Skeletal muscle tissue (tissue), 4 donors: ENCODE results near the gene TRIM40. TPM values are rescaled to one million over a fixed set of nuclear protein-coding genes. Genes with fewer than 3 reads are reported as not detected.

Source experiments
- H3K27ac ChIP-seq: one replicate; pipeline ENCODE4 v1.7.0; 2013; ENCODE audit warnings: mild to moderate bottlenecking, low read depth, low read length, inconsistent platforms
- H3K27me3 ChIP-seq, 3 donors: one replicate each; pipeline ENCODE4 v1.7.0; 2013; ENCODE audit warnings: low read length in 3 of 3; ENCODE audit not compliant: control insufficient read depth in 3 of 3, insufficient read depth in 3 of 3
- H3K36me3 ChIP-seq, 3 donors: one replicate each; pipeline ENCODE4 v1.7.0; 2013; ENCODE audit warnings: low read length in 3 of 3; ENCODE audit not compliant: control insufficient read depth in 3 of 3, insufficient read depth in 3 of 3
- H3K4me1 ChIP-seq, 3 donors: one replicate each; pipeline ENCODE4 v1.7.0; 2013; ENCODE audit warnings: low read length in 3 of 3, mild to moderate bottlenecking in 3 of 3; ENCODE audit not compliant: control insufficient read depth in 3 of 3, insufficient read depth in 3 of 3
- H3K4me3 ChIP-seq, 3 donors: one replicate each; pipeline ENCODE4 v1.7.0; 2013; ENCODE audit warnings: low read length in 3 of 3
- H3K9ac ChIP-seq, 3 donors: one replicate each; pipeline ENCODE4 v1.7.0; 2013; ENCODE audit warnings: low read length in 3 of 3, mild to moderate bottlenecking in 3 of 3, moderate library complexity in 2 of 3, low read depth in 1 of 3
- H3K9me3 ChIP-seq, 3 donors: one replicate each; pipeline ENCODE4 v1.7.0; 2013; ENCODE audit warnings: low read length in 3 of 3; ENCODE audit not compliant: control insufficient read depth in 3 of 3
- total RNA-seq: library from RNA; depleted of rRNA; stranded (reverse); fragments of >200 nt; gene quantifications from one replicate; pipeline ENCODE4 v1.2.3, GENCODE V29; 2014
- donor health status: Osteomylitis.

The TRIM40 gene
- total RNA-seq, 1 donor from 2014 or later: not detected

DNA sequence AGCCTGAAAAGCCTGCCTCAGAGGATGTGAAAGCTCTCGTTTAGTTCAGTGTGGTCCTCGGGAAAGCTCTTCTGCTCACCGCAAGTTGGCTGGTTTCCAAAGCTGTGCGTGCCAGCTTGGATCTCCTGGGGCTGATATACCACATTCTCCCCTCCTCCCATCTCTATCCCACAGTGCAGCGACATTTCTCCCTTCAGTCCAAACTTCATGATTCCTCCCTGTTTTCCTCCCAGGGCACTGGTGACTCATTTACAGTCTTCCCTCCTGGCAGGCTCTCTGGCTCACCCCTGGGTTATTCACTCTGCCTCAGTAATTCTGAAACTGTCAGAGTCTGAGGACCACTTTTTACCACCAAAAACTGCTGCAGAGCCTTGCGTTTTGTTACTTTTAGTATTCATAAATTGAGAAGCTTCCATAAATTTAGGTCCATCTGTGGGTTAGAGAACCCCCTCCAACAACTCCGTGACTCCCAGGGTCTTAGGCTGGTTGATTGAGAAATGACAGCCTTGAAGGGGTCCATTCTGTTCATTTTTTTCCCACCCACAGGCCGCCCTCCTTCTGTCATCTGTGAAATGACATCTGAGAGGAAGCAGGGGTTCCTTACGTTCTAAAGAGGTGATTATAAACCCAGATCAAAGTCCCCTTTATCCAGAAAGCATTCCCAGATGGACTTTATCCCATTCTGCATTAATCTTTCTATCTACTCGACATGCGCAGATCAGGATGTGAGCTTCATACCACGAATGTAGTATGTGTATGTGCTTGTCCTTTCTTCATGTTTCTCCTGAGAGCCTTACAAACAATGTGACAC is 19.0 kb downstream of the TRIM40 start:
- H3K9ac ChIP-seq: no peak overlapping the region
- H3K27me3 ChIP-seq: peaks cover 8 to 25% (median 12%) of the 10 kb centered on the region in 3 donors
- H3K27ac ChIP-seq: no peak overlapping the region
- H3K9me3 ChIP-seq: no peaks in the 10 kb centered on the region
- H3K4me3 ChIP-seq: no peak overlapping the region
- no peaks in the 10 kb centered on the region for H3K36me3 ChIP-seq
- H3K4me1 ChIP-seq: peaks cover 0 to 3% (median 0%) of the 10 kb centered on the region in 3 donors

DNA sequence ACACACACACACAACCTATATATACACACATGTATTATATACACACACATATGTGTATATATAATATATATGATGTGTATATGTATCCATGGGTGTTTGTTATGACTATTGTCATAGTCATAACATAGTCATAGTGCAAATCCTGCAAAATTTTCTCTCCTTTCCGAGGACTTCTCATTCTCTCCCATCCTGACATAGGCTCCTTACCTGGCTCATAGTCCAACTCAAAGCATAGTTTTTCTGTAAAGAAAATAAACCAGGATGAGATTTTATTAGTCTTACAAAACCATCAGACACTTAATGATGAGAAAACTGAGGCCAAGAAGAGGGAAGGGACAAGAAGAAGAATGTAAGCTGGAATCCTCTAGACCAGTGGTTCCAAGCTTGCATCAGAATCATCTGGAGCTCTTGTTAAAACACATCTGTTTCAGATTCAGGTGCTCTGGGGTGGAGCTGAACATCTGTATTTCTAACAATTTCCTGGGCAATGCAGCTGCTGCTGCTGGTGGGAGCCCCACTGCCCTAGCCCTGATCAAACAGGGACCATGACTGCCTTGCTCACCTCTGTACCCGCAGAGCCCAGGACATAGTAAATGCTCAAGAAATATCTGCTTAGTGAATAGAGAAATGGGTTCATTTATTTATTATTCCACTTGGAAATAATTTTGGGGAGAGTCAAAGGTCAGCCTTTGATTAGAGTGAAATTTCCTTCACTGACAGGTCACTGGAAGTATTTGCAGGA is 19.8 kb downstream of the TRIM40 start:
- Histone ChIP-seq H3K27ac (no peak overlapping the region), H3K27me3 (peaks cover 8 to 25% (median 12%) of the 10 kb centered on the region in 3 donors), H3K4me1 (peaks cover 0 to 3% (median 0%) of the 10 kb centered on the region in 3 donors), H3K36me3 (no peaks in the 10 kb centered on the region), H3K9ac (no peak overlapping the region), H3K9me3 (no peaks in the 10 kb centered on the region), H3K4me3 (no peak overlapping the region)

DNA sequence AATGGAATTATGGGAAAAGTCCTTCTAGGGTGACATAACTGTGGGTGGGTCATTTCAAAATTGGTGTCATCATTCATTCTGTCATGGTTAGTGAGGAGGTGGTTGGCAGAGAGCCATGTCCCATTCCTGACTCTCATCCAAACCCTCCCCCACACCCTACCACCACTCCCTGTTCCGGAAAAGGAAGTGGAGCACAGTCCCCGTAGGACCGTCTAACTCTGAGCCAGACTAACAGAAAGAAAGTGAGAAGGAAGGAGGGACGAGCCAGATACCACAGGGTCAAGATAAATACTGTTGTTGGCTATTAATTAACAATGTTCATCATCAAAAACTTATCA is 20.3 kb downstream of the TRIM40 start:
- H3K9ac ChIP-seq: no peak overlapping the region
- H3K9me3 ChIP-seq: no peaks in the 10 kb centered on the region
- H3K27me3 ChIP-seq: peaks cover 8 to 25% (median 12%) of the 10 kb centered on the region in 3 donors
- no peaks in the 10 kb centered on the region for H3K36me3 ChIP-seq
- H3K27ac ChIP-seq: no peak overlapping the region
- peaks cover 0 to 3% (median 0%) of the 10 kb centered on the region in 3 donors for H3K4me1 ChIP-seq
- H3K4me3 ChIP-seq: no peak overlapping the region

DNA sequence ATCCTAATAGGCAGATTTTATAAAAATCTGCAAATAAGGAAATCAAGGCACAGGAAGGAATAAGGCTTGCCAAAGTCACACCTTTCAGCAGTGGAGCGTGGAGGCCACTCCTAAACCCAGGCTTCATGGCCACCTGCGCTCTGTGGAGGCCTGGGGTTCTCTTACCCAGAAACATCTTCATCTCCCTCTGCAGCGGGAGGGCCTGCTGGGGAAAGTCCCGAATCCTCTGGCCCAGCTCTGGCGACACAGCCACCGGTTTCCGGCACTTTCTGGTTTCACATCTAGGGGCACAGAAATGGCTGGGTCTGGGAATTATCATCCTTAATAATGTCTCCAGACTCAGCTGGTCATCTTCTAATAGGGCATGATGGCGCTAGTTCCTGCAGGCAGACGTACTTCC is 20.8 kb downstream of the TRIM40 start:
- no peak overlapping the region for H3K27ac ChIP-seq

DNA sequence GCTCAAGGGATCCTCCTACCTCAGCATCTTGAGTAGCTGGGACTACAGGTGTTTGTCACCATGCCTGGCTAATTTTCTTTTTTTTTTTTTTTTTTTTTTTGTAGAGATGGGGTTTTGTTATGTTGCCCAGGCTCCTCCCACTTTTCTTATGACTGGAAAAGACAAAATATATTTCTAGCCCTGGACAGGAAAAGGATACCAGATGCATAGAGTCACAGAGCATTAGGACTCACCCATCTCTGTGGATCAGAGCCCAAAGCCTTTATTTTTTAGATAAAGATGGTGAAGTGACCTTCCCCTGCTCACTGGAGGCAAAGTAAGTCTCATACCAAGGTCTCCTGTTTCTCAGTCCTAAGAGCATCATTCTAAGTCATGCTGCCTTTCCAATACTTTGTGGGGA is 21.6 kb downstream of the TRIM40 start:
- peaks cover 8 to 25% (median 12%) of the 10 kb centered on the region in 3 donors for H3K27me3 ChIP-seq
- peaks cover 0 to 3% (median 0%) of the 10 kb centered on the region in 3 donors for H3K4me1 ChIP-seq
- H3K9me3 ChIP-seq: no peaks in the 10 kb centered on the region
- H3K27ac ChIP-seq: no peak overlapping the region
- H3K36me3 ChIP-seq: no peaks in the 10 kb centered on the region
- H3K4me3 ChIP-seq: no peak overlapping the region
- H3K9ac ChIP-seq: no peak overlapping the region

More for the DNA sequence above, 20.8 kb downstream of the TRIM40 start:
- no peaks in the 10 kb centered on the region for H3K9me3 ChIP-seq
- H3K4me3 ChIP-seq: no peak overlapping the region
- H3K9ac ChIP-seq: no peak overlapping the region
- no peaks in the 10 kb centered on the region for H3K36me3 ChIP-seq
- H3K27me3 ChIP-seq: peaks cover 8 to 25% (median 12%) of the 10 kb centered on the region in 3 donors
- peaks cover 0 to 3% (median 0%) of the 10 kb centered on the region in 3 donors for H3K4me1 ChIP-seq

DNA sequence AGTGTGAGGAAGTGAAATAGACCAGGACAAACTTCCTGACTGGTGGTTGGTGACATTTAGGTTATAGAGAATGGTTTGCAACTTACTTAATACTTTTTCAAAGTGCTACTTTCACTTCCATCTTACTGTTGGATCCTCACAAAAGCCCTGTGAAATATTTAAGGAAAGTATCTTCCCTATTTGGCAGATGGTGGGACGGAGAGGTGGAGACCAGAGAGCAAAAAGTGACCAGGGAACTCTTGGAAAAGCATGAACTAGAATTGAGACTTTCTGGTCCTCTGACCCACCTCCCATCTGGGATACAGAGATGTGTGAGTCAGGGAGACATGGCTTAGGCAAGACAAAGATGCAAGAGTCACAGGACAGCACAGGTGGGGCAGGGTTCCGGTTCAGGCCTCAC is 22.1 kb downstream of the TRIM40 start:
- H3K4me1 ChIP-seq: peaks cover 0 to 3% (median 0%) of the 10 kb centered on the region in 3 donors
- no peak overlapping the region for H3K27ac ChIP-seq
- H3K36me3 ChIP-seq: no peaks in the 10 kb centered on the region
- H3K9me3 ChIP-seq: no peaks in the 10 kb centered on the region
- H3K27me3 ChIP-seq: peaks cover 8 to 26% (median 14%) of the 10 kb centered on the region in 3 donors
- no peak overlapping the region for H3K9ac ChIP-seq
- no peak overlapping the region for H3K4me3 ChIP-seq

DNA sequence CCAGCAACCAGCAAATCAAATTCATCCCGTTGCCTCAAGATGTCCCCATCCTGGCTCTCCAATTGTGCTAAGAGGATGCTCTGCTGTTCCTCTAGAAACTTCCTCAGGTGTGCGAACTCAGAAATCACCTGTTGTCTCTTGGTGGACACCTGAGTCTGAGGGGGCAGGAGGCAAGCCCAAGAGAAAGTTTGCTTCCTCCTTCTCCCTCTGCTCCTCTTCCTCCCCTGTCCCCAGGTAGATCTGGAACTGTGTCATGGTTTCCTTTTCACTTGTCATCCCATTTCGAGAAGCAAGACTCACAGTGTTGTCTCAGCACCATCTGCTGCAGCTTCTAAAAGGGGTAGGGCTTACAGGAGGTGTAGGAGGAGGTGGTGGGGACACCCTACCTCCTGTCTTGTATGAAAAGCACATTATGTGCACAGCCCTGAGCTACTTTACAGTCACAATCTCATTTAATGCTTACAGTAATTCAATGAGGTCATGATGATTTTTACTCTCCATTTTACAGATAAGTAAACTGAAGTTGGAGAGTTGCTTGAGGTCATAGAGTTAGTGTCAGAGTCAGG is 22.6 kb downstream of the TRIM40 start:
- H3K27me3 ChIP-seq: peaks cover 14 to 32% (median 18%) of the 10 kb centered on the region in 3 donors
- H3K4me3 ChIP-seq: no peak overlapping the region
- H3K9me3 ChIP-seq: no peaks in the 10 kb centered on the region
- no peak overlapping the region for H3K9ac ChIP-seq
- H3K36me3 ChIP-seq: no peaks in the 10 kb centered on the region
- H3K4me1 ChIP-seq: peaks cover 0 to 3% (median 0%) of the 10 kb centered on the region in 3 donors
- no peak overlapping the region for H3K27ac ChIP-seq

DNA sequence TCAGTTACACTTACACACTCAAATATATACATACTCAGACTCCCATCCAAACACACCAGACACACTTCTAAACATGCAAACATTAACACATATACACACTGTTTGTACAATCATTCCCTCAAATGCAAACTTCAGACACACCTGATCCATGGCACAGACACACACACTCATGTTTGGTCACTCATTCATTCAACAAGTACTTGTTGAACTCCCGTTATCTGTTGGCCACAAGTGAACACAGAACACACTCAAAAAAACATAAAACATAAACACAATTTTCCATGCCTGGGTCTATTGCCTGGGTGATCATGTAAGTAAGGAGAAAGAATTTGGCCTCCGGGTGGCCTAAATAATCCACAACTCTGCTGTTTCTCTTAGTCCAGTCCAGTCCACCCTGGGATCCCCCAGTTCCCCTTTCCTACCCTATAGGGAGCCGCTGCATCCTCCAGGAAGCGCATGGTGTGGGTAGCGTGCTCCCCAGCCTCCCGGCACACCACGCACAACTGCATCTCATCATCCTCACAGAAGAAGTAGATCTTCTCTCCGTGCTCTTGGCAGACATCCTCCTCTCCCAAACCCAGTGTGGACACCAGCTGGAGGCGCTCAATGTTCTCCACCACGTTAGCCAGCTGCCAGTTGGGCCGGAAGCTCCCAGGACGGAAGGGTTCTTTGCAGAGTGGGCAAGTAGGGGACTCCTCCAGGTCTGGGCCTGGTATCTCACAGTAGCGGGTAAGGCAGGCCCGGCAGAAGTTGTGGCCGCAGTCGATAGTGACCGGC is 24.3 kb downstream of the TRIM40 start:
- no peak overlapping the region for H3K9ac ChIP-seq
- H3K27ac ChIP-seq: no peak overlapping the region
- H3K27me3 ChIP-seq: peaks cover 10 to 23% (median 17%) of the 10 kb centered on the region in 3 donors
- H3K36me3 ChIP-seq: no peaks in the 10 kb centered on the region
- no peaks in the 10 kb centered on the region for H3K4me1 ChIP-seq
- H3K9me3 ChIP-seq: no peaks in the 10 kb centered on the region
- H3K4me3 ChIP-seq: no peak overlapping the region

DNA sequence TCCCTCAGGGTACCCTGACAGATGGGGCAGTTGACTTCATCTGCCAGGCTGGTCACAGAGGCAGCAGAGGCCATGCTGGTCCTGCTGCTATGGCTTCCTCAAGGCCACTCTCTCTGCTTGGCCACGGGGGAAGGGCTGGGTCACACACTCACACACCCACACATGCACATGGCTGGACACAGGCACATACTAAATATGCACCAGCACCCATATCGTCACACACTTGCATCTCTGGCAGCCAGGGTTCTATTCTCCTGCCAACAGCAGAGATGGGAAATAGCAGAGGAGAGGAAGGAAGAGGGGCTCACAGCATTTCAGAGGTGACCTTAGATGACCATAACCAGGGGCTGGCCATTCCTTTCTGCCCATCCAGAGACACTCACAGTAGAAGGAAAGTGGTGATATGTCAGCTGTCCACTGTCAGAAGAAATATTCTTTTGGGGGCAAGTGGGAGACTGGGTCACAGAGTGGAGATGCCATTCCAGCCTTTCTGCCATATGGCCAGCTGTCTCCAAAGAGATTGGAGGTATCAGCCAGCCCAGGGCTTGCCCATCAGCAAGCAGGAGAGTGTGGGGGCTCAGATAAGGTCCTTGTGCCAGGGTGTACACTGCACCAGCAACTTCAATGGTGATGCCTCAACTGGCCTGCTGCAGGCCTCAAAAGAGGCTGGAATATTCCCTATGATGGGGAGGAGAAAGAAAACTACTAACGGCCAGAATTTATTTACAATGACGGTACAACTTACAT is 25.0 kb downstream of the TRIM40 start, which contains the start of gene TRIM10:
TSS of gene TRIM10 (minus strand) at position 427 of the 747 bp plus-strand sequence. CDS start at position 74, 353 bp downstream.
- Histone ChIP-seq H3K4me1 (no peaks in the 10 kb centered on the region), H3K36me3 (no peaks in the 10 kb centered on the region), H3K9me3 (no peaks in the 10 kb centered on the region), H3K9ac (no peak within 1 kb of the TSS), H3K27me3 (peaks cover 10 to 22% (median 17%) of the 10 kb centered on the region in 3 donors), H3K27ac (no peak within 1 kb of the TSS), H3K4me3 (no peak within 1 kb of the TSS)
